ENCODE measurements around the gene LAMTOR1. TPM values are rescaled to one million over a fixed set of nuclear protein-coding genes. Genes with fewer than 3 reads are reported as not detected.

The LAMTOR1 gene
- total RNA-seq, 1 experiment from 2014 or later, result 96.3 TPM

GRCh38 chr11:72122607-72123006, 19.5 kb upstream of the LAMTOR1 start:
- no CpG with 5 or more reads among the region's 1 CpG for WGBS (ENCODE audit: extremely low coverage, insufficient read length, low lambda C conversion rate)
- Histone ChIP-seq H3K9me3 (ENCODE audit: control insufficient read depth, low read depth, low read length) (no peaks in the 10 kb centered on the region), H2BK120ac (ENCODE audit: low read depth, low read length, poor library complexity, severe bottlenecking) (no peak overlapping the region), H3K4me2 (ENCODE audit: insufficient read depth, insufficient read length, low read length) (no peak overlapping the region), H3K56ac (ENCODE audit: insufficient read length, low read depth, low read length) (no peak overlapping the region), H4K8ac (replicated peaks; ENCODE audit: insufficient read length, low read depth, low read length) (no peak overlapping the region), H3K23me2 (ENCODE audit: insufficient read length, low read depth, low read length, poor library complexity, severe bottlenecking) (no peaks in the 10 kb centered on the region), H2AFZ (ENCODE audit: low read length) (no peak overlapping the region), H3K23ac (ENCODE audit: insufficient read length, low read depth, low read length) (no peak overlapping the region), H3K4me1 (ENCODE audit: insufficient read depth, low read length) (no peaks in the 10 kb centered on the region), H3K27ac (ENCODE audit: insufficient read length, low read depth, low read length) (no peak overlapping the region), H2BK20ac (ENCODE audit: low read depth, low read length, poor library complexity, severe bottlenecking) (no peak overlapping the region), H3K79me1 (ENCODE audit: insufficient read depth, low read depth, low read length, poor library complexity, severe bottlenecking) (no peaks in the 10 kb centered on the region), H3K79me2 (ENCODE audit: insufficient read depth, low read length) (no peaks in the 10 kb centered on the region), H2AK5ac (ENCODE audit: insufficient read length, low read length) (no peak overlapping the region), H3K4ac (ENCODE audit: low read depth, low read length) (no peak overlapping the region), H3K9ac (ENCODE audit: extremely low read depth, insufficient read length, low read length) (no peak overlapping the region), H3K14ac (ENCODE audit: insufficient read depth, low read length) (no peak overlapping the region), H3T11ph (ENCODE audit: low read length) (no peak overlapping the region), H3K18ac (ENCODE audit: insufficient read length, low read depth, low read length) (no peak overlapping the region), H2BK5ac (ENCODE audit: insufficient read length, low read length) (no peak overlapping the region), H4K91ac (ENCODE audit: insufficient read length, low read depth, low read length) (no peak overlapping the region), H3K27me3 (ENCODE audit: insufficient read depth, low read length) (no peaks in the 10 kb centered on the region), H2BK15ac (ENCODE audit: low read depth, low read length) (no peak overlapping the region), H2BK12ac (ENCODE audit: insufficient read length, low read depth, low read length) (no peak overlapping the region), H4K5ac (ENCODE audit: insufficient read length, low read depth, low read length) (no peak overlapping the region), H4K20me1 (ENCODE audit: control insufficient read depth, insufficient read depth, insufficient read length) (no peaks in the 10 kb centered on the region)
- TF ChIP-seq, protein P1, sequence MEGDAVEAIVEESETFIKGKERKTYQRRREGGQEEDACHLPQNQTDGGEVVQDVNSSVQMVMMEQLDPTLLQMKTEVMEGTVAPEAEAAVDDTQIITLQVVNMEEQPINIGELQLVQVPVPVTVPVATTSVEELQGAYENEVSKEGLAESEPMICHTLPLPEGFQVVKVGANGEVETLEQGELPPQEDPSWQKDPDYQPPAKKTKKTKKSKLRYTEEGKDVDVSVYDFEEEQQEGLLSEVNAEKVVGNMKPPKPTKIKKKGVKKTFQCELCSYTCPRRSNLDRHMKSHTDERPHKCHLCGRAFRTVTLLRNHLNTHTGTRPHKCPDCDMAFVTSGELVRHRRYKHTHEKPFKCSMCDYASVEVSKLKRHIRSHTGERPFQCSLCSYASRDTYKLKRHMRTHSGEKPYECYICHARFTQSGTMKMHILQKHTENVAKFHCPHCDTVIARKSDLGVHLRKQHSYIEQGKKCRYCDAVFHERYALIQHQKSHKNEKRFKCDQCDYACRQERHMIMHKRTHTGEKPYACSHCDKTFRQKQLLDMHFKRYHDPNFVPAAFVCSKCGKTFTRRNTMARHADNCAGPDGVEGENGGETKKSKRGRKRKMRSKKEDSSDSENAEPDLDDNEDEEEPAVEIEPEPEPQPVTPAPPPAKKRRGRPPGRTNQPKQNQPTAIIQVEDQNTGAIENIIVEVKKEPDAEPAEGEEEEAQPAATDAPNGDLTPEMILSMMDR (conservative IDR thresholded peaks at IDR 0.05), result no peak
- H3K27me3 Mint-ChIP-seq (ENCODE audit: low read depth), result peaks cover 41% of the 10 kb centered on the region
- no peak overlapping the region; a peak in 1 of 7 replicates for H3K27ac Mint-ChIP-seq
- no peak for DNase-seq
- peaks cover 0 to 2% (median 0%) of the 10 kb centered on the region in 3 experiments; a peak in 1 of 7 replicates for H3K36me3 Mint-ChIP-seq (ENCODE audit: insufficient read depth in 1 of 3, low read depth in 3 of 3)
- no peak overlapping the region for H3K4me3 Mint-ChIP-seq
- H3K4me1 Mint-ChIP-seq, result no peaks in the 10 kb centered on the region
- H3K9me3 Mint-ChIP-seq, result peaks cover 6 to 29% of the 10 kb centered on the region in 2 experiments; a peak in 4 of 5 replicates

Measured in H9 (cell line).